WTC11 (cell line): Measurements from ENCODE around the gene NUP50. TPM values are rescaled to one million over a fixed set of nuclear protein-coding genes. Genes with fewer than 3 reads are reported as not detected.
A peak's percentile ranks its signal among the peaks of the same experiment; 100 is the strongest.

Source experiments
- ATAC-seq: fragments of 200-7000 bp; cut with Tn5 transposase; 2 replicates; pipeline ENCODE4 v1.10.0; 2021; ENCODE audit warnings: mild to moderate bottlenecking, moderate library complexity
- CTCF ChIA-PET: fragments of 300-600 bp; sonication (Branson Sonifier 250); formaldehyde crosslinking; loops from one replicate; lab custom pipeline; 2021; ENCODE audit warnings: antibody characterized with exemption; lab: Charles Lee
- POLR2A ChIA-PET: fragments of 350-600 bp; sonication (Branson Sonifier 250); formaldehyde crosslinking; loops from one replicate; lab custom pipeline; 2021; ENCODE audit warnings: antibody characterized with exemption; lab: Charles Lee
- DNase-seq: peaks from one replicate; pipeline ENCODE4 v3.0.0; 2021; ENCODE audit warnings: low spot score
- H3K27ac Mint-ChIP-seq: 2 replicates; pipeline ENCODE4 v1.8.0; 2021; ENCODE audit warnings: mixed read lengths
- H3K27me3 Mint-ChIP-seq: 2 replicates; pipeline ENCODE4 v1.8.0; 2021; ENCODE audit warnings: low read depth, mild to moderate bottlenecking, moderate library complexity, mixed read lengths
- H3K36me3 Mint-ChIP-seq: 2 replicates; pipeline ENCODE4 v1.8.0; 2021; ENCODE audit warnings: mixed read lengths
- H3K4me1 Mint-ChIP-seq: 2 replicates; pipeline ENCODE4 v1.8.0; 2022; ENCODE audit warnings: mixed read lengths
- H3K4me3 Mint-ChIP-seq: 2 replicates; pipeline ENCODE4 v1.8.0; 2021; ENCODE audit warnings: mild to moderate bottlenecking, moderate library complexity, mixed read lengths
- H3K9me3 Mint-ChIP-seq: 2 replicates; pipeline ENCODE4 v1.8.0; 2021; ENCODE audit warnings: mixed read lengths
- ATF1 ChIP-seq: sonication (generic); formaldehyde crosslinking; IDR thresholded peaks from 2 replicates; pipeline ENCODE4 v1.8.1; 2023; ENCODE audit warnings: mild to moderate bottlenecking, moderate library complexity, missing genetic modification reagents
- ATF6 ChIP-seq: sonication (generic); formaldehyde crosslinking; IDR thresholded peaks from 2 replicates; pipeline ENCODE4 v1.8.1; 2023; ENCODE audit warnings: mild to moderate bottlenecking, missing genetic modification reagents
- E2F4 ChIP-seq: sonication (generic); formaldehyde crosslinking; IDR thresholded peaks from 2 replicates; pipeline ENCODE4 v1.8.1; 2022; ENCODE audit warnings: low read depth, mild to moderate bottlenecking, moderate library complexity, missing genetic modification reagents, borderline replicate concordance
- ELF4 ChIP-seq: sonication (generic); formaldehyde crosslinking; IDR thresholded peaks from 2 replicates; pipeline ENCODE4 v1.8.1; 2022; ENCODE audit warnings: low read depth, mild to moderate bottlenecking, moderate library complexity, missing genetic modification reagents
- EMX1 ChIP-seq: fragments of 250-450 bp; sonication (Bioruptor Pico); IDR thresholded peaks from 2 replicates; pipeline ENCODE4 v1.8.0; 2021; ENCODE audit warnings: mild to moderate bottlenecking
- ERG ChIP-seq: fragments of 250-450 bp; sonication (Bioruptor Pico); IDR thresholded peaks from 2 replicates; pipeline ENCODE4 v1.8.0; 2021; ENCODE audit warnings: mild to moderate bottlenecking
- FOXJ3 ChIP-seq: sonication (generic); formaldehyde crosslinking; IDR thresholded peaks from 2 replicates; pipeline ENCODE4 v1.9.0; 2021; ENCODE audit warnings: missing genetic modification reagents, mild to moderate bottlenecking, borderline replicate concordance
- NFE2L1 ChIP-seq: sonication (generic); formaldehyde crosslinking; IDR thresholded peaks from 2 replicates; pipeline ENCODE4 v1.8.1; 2023; ENCODE audit warnings: missing genetic modification reagents
- NR2C2 ChIP-seq: sonication (generic); formaldehyde crosslinking; IDR thresholded peaks from 2 replicates; pipeline ENCODE4 v1.8.0; 2022; ENCODE audit warnings: mild to moderate bottlenecking, missing genetic modification reagents
- PREB ChIP-seq: sonication (generic); formaldehyde crosslinking; IDR thresholded peaks from 2 replicates; pipeline ENCODE4 v1.8.1; 2022; ENCODE audit warnings: mild to moderate bottlenecking, missing genetic modification reagents, moderate library complexity, borderline replicate concordance
- RELA ChIP-seq: sonication (generic); formaldehyde crosslinking; IDR thresholded peaks from 2 replicates; pipeline ENCODE4 v1.8.1; 2022; ENCODE audit warnings: missing genetic modification reagents, mild to moderate bottlenecking, borderline replicate concordance
- SMAD4 ChIP-seq: sonication (generic); formaldehyde crosslinking; IDR thresholded peaks from 2 replicates; pipeline ENCODE4 v1.8.0; 2022; ENCODE audit warnings: mild to moderate bottlenecking, missing genetic modification reagents
- SP1 ChIP-seq: sonication (generic); formaldehyde crosslinking; conservative IDR thresholded peaks from 2 replicates; pipeline ENCODE4 v1.8.1; 2022; ENCODE audit warnings: missing genetic modification reagents
- TEAD4 ChIP-seq: sonication (generic); formaldehyde crosslinking; IDR thresholded peaks from 2 replicates; pipeline ENCODE4 v1.8.0; 2022; ENCODE audit warnings: mild to moderate bottlenecking, missing genetic modification reagents
- ZBTB21 ChIP-seq: sonication (generic); formaldehyde crosslinking; IDR thresholded peaks from 2 replicates; pipeline ENCODE4 v1.8.1; 2023; ENCODE audit warnings: mild to moderate bottlenecking, missing genetic modification reagents, borderline replicate concordance
- ZNF138 ChIP-seq: sonication (generic); formaldehyde crosslinking; conservative IDR thresholded peaks from 2 replicates; pipeline ENCODE4 v1.8.1; 2022; ENCODE audit warnings: mild to moderate bottlenecking, moderate library complexity, missing genetic modification reagents
- ZNF281 ChIP-seq: sonication (generic); formaldehyde crosslinking; IDR thresholded peaks from 2 replicates; pipeline ENCODE4 v1.8.0; 2023; ENCODE audit warnings: mild to moderate bottlenecking, missing genetic modification reagents
- total RNA-seq: library from RNA; stranded (reverse); gene quantifications from 3 replicates; pipeline ENCODE4 v1.2.3, GENCODE V29; 2021
- TF ChIP-seq, protein P1 (sequence below): fragments of 250-450 bp; sonication (Bioruptor Pico); conservative IDR thresholded peaks from 2 replicates; pipeline ENCODE4 v1.9.0; 2021; ENCODE audit warnings: mild to moderate bottlenecking
- TF ChIP-seq, protein P2 (sequence below): sonication (generic); formaldehyde crosslinking; IDR thresholded peaks from 2 replicates; pipeline ENCODE4 v1.8.0; 2022; ENCODE audit warnings: mild to moderate bottlenecking, missing genetic modification reagents

Gene NUP50
- total RNA-seq, 1 experiment from 2014 or later, result 131 TPM

DNA sequence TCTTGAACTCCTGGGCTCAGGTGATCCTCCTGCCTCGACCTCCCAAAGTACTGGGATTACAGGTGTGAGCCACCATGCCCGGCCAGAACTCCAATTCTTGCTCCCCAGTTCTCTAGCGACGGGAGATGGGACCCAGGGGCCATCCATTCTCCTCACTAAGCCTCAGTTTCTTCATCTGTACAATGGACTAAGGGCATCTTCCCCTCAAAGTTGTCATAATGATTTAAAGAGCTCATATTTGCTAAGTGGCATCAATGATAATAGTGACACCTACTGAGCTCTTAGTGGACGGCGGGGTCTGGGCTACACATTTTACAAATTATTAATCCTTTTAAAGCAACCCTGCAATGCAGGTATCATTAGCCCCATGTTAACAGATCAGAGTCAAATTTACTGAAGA lies 42.5 kb downstream of the NUP50 start (continued):
- TF ChIP-seq, protein P1, sequence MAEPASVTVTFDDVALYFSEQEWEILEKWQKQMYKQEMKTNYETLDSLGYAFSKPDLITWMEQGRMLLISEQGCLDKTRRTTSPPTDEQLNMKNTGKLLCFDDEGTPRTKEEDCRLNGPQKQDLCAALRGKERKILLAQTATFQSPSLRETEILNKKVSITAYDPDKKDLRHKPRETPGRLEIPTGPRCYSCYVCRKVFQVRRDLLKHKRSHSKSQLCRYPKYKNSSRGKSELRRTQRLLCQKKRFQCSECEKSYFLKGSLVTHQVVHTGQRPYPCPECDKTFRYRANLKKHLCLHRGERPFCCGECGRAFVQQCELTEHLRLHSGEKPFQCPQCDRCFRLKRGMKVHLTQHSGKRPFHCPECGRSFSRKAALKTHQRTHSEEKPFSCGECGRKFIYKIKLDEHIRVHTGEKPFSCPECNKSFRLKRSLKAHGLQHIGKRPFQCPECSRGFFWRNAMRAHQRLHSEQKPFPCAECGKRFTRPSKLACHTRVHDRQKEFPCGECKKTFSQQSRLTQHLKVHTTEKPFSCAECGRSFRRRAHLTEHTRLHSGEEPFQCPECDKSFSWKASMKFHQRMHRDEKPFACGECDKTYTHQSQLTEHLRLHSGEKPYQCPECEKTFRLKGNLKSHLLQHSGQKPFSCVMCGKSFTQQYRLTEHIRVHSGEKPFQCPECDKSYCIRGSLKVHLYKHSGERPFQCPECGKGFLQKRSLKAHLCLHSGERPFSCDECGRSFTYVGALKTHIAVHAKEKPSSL (CRISPR knock-in tag), result no peak
- no peak for TF ChIP-seq ZBTB21
- no peak for TF ChIP-seq FOXJ3 (CRISPR knock-in tag)
- no peak for TF ChIP-seq NR2C2
- no peak for TF ChIP-seq NFE2L1 (CRISPR knock-in tag)
- TF ChIP-seq E2F4 (CRISPR knock-in tag), result no peak
- TF ChIP-seq ATF1 (CRISPR knock-in tag), result no peak

DNA sequence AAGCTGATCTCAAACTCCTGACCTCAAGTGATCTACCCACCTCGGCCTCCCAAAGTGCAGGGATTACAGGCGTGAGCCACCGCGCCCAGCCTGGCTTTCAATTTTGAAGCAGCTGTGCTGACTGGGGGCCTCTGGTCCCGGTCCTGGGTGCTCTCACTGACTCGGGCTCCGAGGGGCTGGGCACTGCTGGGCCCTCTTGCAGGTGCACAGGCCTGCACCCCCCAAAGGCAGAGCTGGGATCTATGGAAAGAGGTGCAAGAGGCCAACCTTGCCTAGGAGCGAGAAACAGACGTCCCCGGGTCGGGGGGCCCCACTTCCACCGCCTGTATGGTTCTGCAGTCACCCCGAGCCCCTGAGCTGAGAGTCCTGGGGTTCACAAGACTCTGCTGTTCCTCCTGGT lies 43.8 kb downstream of the NUP50 start:
- no peaks in the 10 kb centered on the region for H3K27me3 Mint-ChIP-seq
- ATAC-seq (no peak), DNase-seq (no peak)
- peaks cover 11% of the 10 kb centered on the region for H3K4me1 Mint-ChIP-seq
- H3K36me3 Mint-ChIP-seq, result no peaks in the 10 kb centered on the region; the same call in 1 of the 2 replicates
- POLR2A ChIA-PET, result no interaction called here
- H3K4me3 Mint-ChIP-seq, result no peak overlapping the region
- no peak for TF ChIP-seq SP1 (CRISPR knock-in tag)
- no peak for TF ChIP-seq PREB (CRISPR knock-in tag)
- TF ChIP-seq EMX1 (CRISPR knock-in tag), result no peak
- no peak for TF ChIP-seq ERG (CRISPR knock-in tag)
- CTCF ChIA-PET, result interaction anchor here (1.0 to 2.1 kb wide), 4 partner anchors 13 to 48 kb away, joined by 3 to 17 read pairs (median 5); partner anchors contain the start of gene NUP50
- H3K9me3 Mint-ChIP-seq, result no peaks in the 10 kb centered on the region
- no peak overlapping the region for H3K27ac Mint-ChIP-seq

DNA sequence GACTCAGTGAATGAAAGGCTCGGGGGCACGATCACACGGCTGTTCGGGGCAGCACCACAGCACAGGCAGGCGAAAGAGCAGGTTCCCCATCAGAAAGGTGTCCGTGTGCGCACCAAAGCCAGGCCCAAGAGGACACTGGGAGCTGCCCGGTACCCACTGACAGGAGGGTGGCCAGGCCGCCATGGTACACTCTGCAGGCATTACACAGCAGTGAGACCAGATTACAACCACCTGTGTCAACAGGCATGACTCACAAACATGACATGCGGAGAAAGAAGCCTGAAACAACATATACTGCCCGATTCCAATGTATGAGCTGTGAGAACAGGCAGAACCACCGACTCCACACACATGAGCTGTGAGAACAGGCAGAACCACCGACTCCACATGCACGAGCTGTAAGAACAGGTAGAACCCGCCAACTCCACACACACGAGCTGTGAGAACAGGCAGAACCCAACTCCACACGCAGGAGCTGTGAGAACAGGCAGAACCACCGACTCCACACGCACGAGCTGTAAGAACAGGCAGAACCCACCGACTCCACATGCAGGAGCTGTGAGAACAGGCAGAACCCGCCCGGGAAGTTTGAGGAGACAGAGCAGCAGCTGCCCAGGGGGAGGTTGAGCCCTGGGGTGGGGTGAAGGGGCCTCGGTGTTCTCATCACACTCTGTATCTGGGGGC lies 44.4 kb downstream of the NUP50 start:
- CTCF ChIA-PET, result interaction anchor here (0.5 to 2.3 kb wide), 32 partner anchors 8 to 387 kb away, joined by 3 to 49 read pairs (median 5); partner anchors contain the start of gene NUP50
- ATAC-seq, result no peak
- TF ChIP-seq PREB (CRISPR knock-in tag), result no peak
- TF ChIP-seq ATF6 (CRISPR knock-in tag), result no peak
- no peak for TF ChIP-seq EMX1 (CRISPR knock-in tag)
- TF ChIP-seq ZNF281 (CRISPR knock-in tag), result no peak
- TF ChIP-seq ELF4, result no peak
- no peak for TF ChIP-seq ZNF138 (CRISPR knock-in tag)
- no peak for TF ChIP-seq SMAD4 (CRISPR knock-in tag)
- TF ChIP-seq, protein P2, sequence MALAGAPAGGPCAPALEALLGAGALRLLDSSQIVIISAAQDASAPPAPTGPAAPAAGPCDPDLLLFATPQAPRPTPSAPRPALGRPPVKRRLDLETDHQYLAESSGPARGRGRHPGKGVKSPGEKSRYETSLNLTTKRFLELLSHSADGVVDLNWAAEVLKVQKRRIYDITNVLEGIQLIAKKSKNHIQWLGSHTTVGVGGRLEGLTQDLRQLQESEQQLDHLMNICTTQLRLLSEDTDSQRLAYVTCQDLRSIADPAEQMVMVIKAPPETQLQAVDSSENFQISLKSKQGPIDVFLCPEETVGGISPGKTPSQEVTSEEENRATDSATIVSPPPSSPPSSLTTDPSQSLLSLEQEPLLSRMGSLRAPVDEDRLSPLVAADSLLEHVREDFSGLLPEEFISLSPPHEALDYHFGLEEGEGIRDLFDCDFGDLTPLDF (CRISPR knock-in tag), result no peak
- TF ChIP-seq TEAD4 (CRISPR knock-in tag), result no peak
- no peak for TF ChIP-seq RELA

More for the DNA sequence above, 44.4 kb downstream of the NUP50 start:
- POLR2A ChIA-PET, result interaction anchor here (0.6 kb wide), 1 partner anchor 339 kb away, joined by 3 read pairs; no protein-coding TSS in a partner anchor
- peaks cover 16% of the 10 kb centered on the region for H3K4me1 Mint-ChIP-seq
- peak overlapping the region; percentile 38; the same call in 1 of the 2 replicates for H3K27ac Mint-ChIP-seq
- H3K36me3 Mint-ChIP-seq, result no peaks in the 10 kb centered on the region; the same call in 1 of the 2 replicates
- H3K4me3 Mint-ChIP-seq, result no peak overlapping the region
- H3K27me3 Mint-ChIP-seq, result no peaks in the 10 kb centered on the region
- no peak for DNase-seq
- no peaks in the 10 kb centered on the region for H3K9me3 Mint-ChIP-seq
